ENCODE measurements around the gene COPRS.
A peak's percentile ranks its signal among the peaks of the same experiment; 100 is the strongest.
"Not testable (repeated sequence)": the region's sequence is repeated elsewhere in the genome, so short reads cannot be mapped to it uniquely, and the experiment has no call there.

COPRS gene

DNA sequence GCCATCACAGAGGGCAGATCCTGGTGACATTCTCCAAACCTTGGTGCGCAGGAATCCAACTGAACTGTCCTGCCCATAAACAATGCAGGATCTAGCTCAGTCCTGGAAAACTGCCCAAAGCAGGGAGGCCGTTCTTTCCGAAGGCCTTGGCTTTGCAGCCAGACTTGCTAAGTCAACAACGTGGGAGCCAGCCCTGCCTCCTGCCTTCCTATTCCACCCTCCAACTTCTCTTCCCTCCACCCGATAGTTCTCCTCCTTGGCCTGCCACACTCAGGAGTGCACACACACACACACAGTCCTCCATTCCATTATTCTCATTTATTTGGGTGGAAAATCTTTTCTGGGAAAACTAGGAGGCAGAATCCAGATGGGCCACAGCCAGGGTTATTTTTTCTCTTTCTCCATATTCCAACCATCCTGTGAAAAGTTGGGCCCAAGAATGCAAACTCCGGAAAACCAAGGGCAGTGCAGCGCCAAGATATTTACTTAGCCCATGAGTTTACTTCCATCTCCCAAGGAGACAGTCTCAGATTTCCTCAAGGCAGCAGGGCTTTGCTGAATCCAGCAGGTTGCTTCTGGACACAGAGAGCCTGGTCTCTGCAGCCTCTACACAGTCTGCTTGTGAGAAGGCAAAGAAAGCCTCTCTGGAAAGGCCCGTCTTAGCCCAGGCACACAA is 15.8 kb downstream of the COPRS start:
- no peak for DNase-seq

DNA sequence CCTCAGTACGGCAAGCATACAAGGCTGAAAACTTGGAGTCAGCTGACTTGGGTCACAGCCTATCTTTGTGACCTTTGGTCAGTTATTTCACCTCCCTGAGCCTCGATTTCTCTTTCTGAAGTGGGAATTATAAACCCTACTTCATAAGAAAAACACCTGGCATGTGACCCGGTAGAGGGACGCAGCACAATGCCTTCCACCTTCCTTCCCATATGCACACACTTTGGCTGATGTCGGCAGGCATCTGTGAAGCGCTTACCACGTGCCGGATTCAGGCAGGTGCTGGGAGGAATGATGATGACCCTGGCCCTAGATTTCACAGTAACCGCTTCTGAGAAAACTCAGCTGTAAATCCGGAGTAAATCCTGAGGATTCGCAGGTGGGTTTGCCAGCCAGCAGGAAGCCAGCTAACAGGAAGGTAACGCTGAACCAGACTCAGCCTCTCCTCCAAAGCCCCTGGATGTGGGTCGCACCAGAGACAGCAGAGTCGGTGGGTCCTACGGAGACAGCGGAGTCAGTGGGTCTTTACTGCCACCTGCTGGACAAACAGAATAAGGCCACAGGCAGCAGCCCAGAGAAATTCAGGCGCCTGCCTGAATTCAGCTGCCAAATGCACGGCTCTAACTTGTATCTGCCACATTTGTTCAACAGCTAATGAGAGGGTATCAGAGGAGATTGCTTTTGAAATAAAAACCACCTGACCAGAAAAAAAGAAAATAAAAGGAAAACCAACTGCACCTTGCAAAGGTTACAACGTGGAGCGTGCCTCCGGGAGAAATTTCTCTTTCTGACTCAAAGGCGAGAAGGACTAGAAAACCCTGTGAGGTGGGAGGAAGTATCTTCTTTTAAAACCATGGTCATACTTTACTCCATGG is 16.6 kb downstream of the COPRS start:
- peak; percentile 52 for DNase-seq

DNA sequence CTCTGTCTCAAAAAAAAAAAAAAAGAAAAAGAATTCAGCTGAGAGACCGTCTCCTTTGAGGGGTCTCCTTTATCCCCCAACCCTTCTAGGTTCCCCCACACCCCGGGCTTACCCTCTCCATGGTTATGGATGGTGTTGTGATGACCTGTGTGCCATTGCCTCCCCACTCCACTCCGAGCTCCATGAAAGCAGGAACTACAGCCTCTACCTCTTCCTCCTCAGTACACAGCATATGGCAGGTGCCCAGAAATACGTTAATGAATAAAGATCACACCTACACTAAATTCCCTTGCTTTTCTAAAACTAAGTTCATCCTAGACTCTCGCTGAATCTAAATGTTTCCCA is 17.2 kb downstream of the COPRS start:
- DNase-seq, result no peak

DNA sequence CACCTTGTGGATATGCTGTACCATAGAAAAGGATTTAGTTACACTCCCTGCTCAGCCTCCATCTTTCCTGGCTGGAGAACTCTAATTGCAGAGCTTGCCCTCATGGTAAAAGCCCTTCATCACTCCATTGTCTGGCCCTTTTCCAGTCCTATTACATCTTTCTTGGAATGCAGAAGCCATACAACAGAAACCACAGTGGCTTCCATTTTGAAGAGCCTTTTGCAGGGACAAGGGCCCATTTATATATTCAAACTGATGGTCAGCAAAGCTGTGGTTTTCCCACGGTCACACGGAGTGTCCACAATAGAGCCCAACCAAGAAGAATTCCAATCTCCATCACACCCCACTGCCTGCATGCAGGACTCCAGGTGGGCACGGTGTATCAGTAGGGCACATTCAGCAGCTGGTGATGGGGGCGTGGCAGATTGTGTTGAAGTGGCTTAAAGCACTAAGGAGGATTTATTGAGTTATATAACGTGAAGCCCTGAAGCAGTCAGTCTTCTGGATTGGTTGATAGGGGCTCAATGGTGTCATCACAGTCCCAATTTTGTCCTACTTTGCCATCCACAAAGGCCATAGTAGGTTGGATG is 20.3 kb downstream of the COPRS start:
- DNase-seq, result no peak

DNA sequence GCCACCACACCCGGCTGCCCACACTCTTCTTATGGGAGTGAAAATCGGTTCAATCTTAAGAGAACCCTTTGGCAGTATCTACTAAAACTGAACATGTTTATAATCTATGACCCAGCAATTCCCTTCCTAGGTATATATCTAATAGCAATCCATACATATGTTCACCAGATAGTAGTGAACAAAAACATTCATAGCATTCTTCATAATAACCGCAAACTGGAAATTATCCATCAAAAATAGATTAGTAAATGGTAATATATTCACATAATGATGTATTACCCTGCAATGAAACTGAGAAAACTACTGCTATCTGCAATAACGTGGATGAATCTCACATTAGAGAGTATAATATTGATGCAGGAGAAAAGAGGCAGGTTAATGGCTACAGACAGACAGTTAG is 23.1 kb downstream of the COPRS start:
- DNase-seq, result no peak

DNA sequence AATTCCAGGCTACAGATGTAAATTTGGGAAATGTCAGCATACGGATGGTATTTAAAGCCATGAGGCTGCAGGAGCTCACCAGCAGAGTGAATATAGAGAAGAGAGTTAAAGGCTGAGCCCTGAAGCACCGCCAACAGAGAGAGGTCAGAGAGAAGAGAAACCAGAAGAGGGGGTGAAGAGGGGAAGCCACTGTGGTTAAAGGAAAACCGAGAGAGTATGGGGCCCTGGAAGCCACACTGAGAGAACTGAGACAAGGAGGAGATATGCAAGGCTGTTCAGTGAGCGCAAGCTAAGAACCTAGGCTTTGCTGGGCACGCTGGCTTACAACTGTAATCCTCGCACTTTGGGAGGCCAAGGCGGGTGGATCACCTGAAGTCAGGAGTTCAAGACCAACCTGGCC is 24.6 kb downstream of the COPRS start:
- DNase-seq, result no peak

DNA sequence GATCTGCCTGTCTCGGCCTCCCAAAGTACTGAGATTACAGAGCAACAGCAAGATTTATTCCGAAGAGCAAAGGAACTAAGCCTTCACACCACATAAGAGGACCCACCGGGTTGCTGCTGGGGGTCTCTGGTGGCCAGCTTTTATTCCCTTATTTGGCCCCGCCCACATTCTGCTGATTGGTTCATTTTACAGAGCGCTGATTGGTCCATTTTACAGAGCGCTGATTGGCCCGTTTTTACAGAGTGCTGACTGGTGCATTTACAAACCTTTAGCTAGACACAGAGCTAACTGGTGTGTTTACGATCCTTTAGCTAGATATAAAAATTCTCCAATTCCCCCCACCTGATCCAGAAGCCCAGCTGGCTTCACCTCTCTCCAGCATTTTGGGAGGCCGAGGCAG is 26.3 kb downstream of the COPRS start:
- DNase-seq, result no peak

DNA sequence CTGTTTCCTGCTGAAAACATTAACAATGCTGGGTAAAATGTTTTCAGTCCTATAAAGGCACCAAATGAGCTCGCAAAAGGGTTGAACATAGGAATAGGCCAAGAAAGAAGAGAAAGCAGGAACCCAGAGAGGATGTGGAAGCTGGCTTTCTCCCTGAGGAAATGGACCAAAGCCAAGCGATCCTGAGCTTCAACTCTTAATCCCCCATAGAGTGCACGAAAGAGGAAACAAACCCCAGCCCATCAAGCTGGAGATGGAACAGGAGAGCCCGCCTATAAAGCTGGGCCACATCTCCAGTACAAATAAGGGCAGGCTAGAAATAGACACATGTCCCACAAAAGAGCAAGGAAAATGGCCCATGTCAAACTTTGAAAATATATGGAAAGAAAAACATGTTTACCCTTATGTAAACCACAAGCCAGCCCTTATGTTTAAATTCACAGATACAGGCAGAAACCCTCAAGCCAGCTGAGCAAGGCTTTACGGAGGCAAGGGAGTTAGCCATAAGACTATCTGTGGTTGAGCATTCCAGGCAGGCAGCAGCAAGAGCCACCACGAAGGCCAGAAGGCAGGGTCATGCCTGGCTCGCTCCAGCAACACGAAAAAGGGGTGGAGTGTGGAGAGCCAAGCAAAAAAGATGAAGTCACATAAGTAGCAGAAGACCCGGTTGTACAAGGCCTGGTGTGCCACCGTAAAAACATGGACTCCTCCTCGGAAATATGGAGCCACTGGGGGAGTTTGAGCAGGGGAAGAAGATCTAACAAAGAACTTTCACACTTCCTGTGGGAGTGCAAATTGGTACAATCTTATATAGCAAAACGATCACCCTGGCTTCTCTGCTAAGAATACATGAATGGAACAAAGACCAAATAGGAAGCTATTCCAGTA is 27.8 kb downstream of the COPRS start:
- no peak for DNase-seq

DNA sequence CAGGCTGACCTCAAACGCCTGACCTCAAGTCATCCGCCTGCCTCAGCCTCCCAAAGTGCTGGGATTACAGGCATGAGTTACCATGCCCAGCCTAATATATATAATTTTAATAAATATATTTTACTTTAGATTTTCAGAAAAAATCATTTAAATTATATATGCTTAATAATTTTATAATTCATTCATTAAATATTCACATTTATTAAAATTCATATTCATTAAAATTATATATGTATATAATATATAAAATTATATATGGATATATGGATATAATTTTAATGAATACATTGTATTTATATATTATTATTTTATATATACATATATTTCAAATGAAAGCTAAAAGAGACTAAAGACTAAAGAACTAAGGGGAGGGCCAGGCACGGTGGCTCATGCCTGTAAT is 29.4 kb downstream of the COPRS start:
- no peak for DNase-seq

DNA sequence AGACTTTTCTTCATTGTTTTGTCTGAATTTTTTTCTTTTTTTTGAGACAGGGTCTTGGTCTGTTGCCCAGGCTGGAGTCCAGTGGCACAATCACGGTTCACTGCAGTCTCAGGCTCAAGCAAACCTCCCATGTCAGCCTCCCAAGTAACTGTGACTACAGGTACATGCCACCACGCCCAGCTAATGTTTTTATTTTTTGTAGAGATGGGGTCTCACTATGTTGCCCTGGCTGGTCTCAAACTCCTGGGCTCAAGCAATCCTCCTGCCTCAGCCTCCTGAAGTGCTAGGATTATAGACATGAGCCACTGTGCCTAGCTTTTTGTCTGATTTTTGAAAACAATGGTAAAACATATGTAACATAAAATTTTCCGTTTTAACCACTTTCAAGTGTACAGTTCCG is 30.1 kb downstream of the COPRS start:
- not testable (repeated sequence) for DNase-seq

DNA sequence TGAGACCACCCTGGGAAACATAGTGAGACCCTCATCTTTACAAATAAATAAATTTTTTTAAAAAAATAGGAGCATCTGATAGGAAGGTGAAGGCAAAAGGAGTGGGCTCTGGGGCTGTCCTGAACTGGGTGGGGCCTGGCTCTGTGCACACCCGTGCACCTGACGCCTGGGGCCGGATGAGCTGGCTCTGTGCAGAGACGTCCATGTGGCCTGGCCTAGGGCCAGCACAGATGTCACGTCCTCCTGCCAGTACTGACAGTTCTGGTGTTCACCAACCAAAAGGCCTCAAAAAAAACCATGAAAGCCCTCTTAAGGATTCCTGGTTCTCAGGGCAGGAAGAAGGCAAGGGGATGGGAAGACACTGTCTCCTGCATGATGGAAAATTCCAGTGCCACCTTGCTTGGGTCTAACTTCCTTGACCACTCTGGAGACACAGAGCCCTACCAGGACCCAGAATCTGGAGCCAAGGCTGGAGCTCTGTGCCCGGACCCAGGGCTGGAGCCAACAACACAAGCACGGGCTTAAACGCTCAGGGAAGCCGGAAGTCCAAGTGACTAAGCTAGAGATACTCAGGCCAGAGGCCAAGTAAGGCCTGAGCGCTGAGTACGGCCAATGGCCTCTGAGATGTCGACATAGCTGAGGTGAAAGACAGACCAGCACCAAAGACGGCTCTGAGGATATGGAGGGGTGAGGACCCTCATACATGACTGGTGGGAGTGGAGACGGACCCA is 32.9 kb downstream of the COPRS start:
- peak; percentile 86 for DNase-seq

DNA sequence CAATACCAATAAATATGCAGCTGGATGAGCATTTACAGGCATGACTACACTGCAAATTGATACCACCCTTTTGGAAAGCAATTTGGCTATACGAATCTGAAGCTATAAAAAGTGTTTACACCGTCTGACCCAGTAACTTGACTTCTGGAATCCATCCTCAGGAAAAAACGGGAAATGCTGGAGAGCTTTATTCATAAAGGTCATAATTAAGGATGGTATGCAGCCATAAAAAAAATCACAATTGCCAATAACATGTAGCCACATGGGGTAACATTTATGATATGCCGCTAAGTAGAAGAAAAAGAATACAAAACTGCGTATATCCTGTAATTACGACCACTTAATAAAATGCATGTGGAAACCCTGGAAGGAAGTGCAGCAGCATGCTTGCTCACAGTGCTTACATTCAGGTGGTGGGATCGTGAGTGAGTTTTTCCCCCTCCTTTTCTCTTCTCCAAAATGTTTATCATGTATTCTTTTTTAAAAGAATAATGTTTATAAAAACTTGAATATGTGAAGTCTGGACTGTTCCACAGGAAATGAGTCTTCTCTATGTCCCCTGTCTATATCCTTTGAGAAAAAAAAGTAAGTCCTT is 34.2 kb downstream of the COPRS start:
- DNase-seq, result no peak

DNA sequence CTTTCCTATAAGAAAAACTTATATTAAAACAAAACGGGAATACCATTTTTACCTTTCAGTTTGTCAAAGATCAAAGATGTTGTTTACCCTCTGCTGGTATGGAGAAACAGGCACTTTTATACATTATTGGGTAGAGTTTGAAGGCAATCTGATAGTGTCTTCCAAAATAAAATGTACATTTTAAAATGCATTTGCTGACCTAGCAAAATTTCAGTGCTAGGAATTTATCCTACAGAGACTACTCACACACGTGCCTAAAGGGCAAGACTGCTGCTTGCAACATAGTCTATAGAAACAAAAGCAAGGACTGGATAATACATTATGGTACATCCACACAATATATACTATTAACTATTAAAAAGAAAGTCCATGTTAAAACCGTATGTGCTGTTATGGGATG is 36.0 kb downstream of the COPRS start:
- DNase-seq, result no peak

DNA sequence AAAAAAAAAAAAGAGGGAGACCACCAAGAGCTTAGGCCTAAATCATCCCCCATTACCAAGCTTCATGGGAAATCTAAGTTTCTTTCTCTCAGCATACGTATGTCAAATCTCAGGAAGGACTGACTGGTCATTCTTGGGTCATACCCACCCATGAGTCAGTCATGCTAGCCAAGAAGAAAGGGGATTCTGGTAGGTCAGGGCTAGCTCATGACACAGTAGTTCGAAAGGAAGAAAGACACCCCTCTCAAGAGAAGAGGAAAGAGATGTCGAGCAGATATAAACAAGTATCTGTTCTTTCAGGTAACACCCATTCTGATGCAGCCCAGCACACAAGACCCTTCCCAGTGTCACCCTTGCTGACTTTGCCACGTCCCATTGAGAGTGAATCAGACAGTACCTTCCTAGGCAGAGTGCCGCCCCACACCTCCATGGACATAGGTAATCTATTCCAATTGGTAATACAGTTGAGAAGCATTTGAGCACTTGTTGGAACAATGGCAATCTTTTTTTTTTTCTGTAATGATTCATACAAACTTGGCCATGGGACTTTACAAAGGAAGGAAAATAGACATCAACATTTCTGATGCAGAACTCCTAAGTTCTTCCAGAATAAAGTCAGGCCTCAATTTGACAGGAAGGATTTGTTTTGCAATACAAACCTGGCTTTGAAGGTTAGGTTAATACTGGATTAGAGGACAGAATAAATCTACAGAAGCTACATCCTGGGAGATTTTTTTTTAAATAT is 38.2 kb downstream of the COPRS start:
- no peak for DNase-seq

DNA sequence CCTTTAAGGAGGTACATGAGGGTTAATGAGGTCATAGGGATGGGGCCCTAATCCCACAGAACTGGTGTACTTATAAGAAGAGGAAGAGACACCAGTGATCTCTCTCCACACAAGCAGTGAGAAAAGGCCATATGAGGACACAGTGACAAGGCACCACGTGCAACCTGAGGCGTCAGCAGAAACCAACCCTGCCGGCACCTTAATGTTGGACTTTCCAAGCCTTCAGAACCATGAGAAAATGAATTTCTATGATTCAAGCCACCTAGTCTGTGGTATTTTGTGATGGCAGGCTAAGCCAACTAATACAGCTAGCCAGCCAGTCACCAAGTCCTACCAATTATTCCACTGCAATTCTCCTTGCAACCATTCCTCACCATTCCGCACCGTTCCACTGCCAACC is 39.5 kb downstream of the COPRS start:
- no peak for DNase-seq

DNA sequence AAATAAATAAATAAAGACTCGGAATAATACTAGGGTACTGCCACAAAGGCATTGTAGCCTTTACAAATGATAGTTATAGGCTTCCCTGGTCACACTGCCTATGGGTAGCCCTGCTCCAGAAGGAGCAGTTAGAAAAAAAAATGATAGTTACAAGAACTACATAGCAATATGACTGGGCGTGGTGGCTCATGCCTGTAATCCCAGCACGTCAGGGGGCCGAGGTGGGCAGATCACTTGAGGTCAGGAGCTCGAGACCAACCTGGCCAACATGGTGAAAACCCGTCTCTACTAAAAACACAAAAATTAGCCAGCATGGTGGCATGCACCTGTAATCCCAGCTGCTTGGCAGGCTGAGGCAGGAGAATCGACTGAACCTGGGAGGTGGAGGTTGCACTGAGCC is 40.2 kb downstream of the COPRS start:
- not testable (repeated sequence) for DNase-seq

DNA sequence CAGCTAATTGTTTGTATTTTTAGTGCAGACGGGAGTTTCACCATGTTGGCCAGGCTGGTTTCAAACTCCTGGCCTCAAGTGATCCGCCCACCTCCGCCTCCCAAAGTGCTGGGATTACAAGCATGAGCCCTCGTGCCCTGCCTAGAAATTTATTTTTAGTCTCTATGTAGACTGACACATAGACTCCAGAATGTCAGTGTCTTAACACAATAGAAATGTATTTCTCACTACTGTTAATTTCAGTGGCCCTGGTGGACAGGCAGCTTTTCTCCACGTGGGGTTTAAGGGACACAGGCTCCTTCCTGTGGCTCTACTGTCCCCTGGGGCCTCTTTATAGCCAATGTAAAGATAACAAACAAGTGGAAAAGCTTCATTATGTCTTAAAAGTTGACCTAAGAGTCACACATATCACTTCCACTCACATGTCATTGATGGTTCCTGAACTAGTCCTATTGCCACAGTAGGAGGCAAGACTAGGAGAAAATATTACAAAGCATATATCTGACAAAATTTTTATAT is 43.8 kb downstream of the COPRS start:
- DNase-seq, result no peak

DNA sequence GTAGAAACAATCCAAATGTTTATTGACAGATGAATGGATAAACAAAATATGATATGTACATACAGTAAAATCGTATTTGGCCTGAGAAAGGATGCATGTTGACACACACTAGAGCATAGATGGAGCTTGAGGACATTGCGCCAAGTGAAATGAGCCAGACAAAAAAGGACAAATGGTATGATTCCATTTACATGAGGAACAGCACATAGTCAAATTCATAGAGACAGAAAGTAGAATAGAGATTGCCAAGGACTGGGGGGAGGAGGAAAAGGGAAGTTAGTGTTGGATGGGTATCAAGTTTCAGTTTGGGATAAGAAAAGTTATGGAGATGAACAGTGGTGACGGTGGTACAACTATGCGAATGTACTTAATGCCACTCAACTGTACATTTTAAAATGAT is 47.9 kb downstream of the COPRS start:
- DNase-seq, result no peak

DNA sequence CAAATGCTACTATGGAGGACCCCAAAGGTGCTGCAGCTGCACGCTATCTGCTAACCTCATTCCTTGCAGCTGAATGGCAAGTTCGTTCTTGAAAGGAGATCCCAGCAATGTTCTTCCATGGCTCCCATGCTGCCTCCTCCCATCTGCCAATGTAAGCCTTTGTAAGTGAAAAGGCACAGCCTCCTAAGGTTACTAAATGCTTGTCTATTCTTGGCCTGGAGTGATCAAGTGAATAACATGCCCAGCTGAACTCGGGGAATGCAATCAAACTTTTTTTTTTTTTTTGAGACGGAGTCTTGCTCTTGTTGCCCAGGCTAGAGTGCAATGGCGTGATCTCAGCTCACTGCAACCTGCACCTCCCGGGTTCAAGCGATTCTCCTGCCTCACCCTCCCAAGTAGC is 49.2 kb downstream of the COPRS start:
- not testable (repeated sequence) for DNase-seq

DNA sequence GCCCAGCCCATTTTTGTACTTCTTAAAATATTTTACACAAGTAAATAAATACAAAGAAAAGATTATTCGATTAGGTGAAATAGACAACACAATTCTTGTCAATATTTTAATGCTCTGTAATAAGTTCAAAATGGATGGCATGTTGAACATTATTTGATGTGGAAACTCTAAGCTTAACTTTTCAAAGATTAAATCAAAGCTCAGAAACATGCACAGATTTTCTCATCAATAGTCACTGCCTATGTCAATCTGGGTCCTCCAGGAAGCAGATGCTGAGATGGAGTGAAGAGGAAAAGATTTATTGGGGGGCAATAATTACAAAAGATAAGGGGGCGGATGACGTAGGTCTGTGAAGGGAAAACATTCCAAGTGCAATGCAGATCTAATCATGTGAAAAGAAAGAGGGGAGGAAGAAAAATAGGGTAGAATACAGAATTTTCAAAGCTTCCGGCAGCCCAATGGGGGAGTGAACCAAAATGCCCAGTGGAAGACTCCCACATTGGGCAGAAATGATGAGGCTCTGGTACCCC is 50.5 kb downstream of the COPRS start:
- no peak for DNase-seq

DNA sequence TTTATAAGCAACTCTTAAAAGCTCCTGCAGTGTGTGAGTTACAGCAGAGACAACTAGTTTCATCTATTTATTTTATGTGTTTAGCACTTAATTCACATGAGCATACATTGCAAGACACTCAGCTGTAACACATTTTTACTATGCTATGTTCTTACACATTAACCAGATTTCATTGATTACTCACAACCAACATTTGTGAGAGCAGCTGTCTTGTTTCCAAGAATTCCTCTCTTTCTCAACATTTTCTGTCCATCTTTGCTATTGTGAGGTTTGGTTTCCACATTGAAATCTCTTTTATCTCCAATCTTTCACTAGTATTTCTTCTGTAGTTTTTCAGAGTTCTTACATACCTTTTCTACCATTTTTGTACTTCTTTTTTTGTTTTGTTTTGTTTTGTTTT is 51.2 kb downstream of the COPRS start:
- DNase-seq, result no peak

Data from NCI-H226 (cell line).